HCT116 (cell line): ENCODE data around the gene FLVCR2. TPM values are rescaled to one million over a fixed set of nuclear protein-coding genes. Genes with fewer than 3 reads are reported as not detected.

Experiments
- ATAC-seq: fragments of 200-7000 bp; cut with Tn5 transposase; 2 replicates; pipeline ENCODE4 v1.9.1; 2020; ENCODE audit warnings: mild to moderate bottlenecking, moderate library complexity
- BruUV-seq: library from RNA; stranded (reverse); fragments of 400-500 nt; replicated peaks from 2 replicates; lab custom pipeline; 2021; lab: Mats Ljungman, UMichigan
- CTCF ChIA-PET: fragments of 300-600 bp; sonication (Branson Sonifier 250); formaldehyde crosslinking; loops from one replicate; lab custom pipeline; 2021; ENCODE audit warnings: antibody characterized with exemption; lab: Charles Lee
- POLR2A ChIA-PET: fragments of 300-600, 350-600 bp; sonication (Branson Sonifier 250); formaldehyde crosslinking; loops from one replicate; lab custom pipeline; 2021; ENCODE audit warnings: antibody characterized with exemption; lab: Charles Lee
- RAD21 ChIA-PET, 2 experiments: fragments of 300-600 bp; sonication (Branson Sonifier 250); formaldehyde crosslinking; loops; one replicate each; lab custom pipeline; 2023; ENCODE audit warnings: low total read pairs in 2 of 2; ENCODE audit not compliant: uncharacterized antibody in 2 of 2, unreplicated experiment in 2 of 2, low non-redundant PET in 1 of 2; lab: Charles Lee
- DNase-seq: peaks from one replicate; pipeline ENCODE4 v3.0.0-alpha.2; 2010; ENCODE audit warnings: low read depth, low spot score
- H2AFZ ChIP-seq: fragments of 200-600 bp; shearing (Covaris generic), sonication (generic); 2 replicates; pipeline ENCODE4 v1.6.1; 2017; ENCODE audit warnings: low read depth, mixed run types, mixed read lengths, antibody characterized with exemption, low read length; ENCODE audit not compliant: poor library complexity, severe bottlenecking
- H3K27ac ChIP-seq: 2 replicates; pipeline ENCODE4 v1.5.1; 2012; ENCODE audit warnings: low read depth, low read length
- H3K27me3 ChIP-seq: fragments of 200-600 bp; sonication (generic); 2 replicates; pipeline ENCODE4 v1.6.1; 2016; ENCODE audit warnings: mixed run types, low read length, mixed read lengths; ENCODE audit not compliant: insufficient read depth
- H3K36me3 ChIP-seq, 2 experiments: fragments of 200-500 bp in 1 of 2; fragments of 200-600 bp in 1 of 2; sonication (Bioruptor generic) in 1 of 2; sonication (generic) in 1 of 2; 2 replicates each; pipeline versions ENCODE4 v1.5.1 to v1.6.1; 2014 to 2016; ENCODE audit warnings: low read length in 2 of 2, inconsistent platforms in 1 of 2, mixed read lengths in 1 of 2, mixed run types in 1 of 2; ENCODE audit not compliant: insufficient read depth in 2 of 2, control insufficient read depth in 1 of 2
- H3K4me1 ChIP-seq, 2 experiments: fragments of 200-600 bp in 1 of 2; sonication (generic) in 1 of 2; 2 replicates each; pipeline versions ENCODE4 v1.5.1 to v1.6.1; 2012 to 2017; ENCODE audit warnings: low read length in 2 of 2, inconsistent platforms in 1 of 2, mild to moderate bottlenecking in 1 of 2, mixed read lengths in 1 of 2, mixed run types in 1 of 2, moderate library complexity in 1 of 2; ENCODE audit not compliant: insufficient read depth in 2 of 2, control insufficient read depth in 1 of 2
- H3K4me2 ChIP-seq: fragments of 200-600 bp; sonication (generic); 2 replicates; pipeline ENCODE4 v1.6.1; 2017; ENCODE audit warnings: mixed run types, low read length, mixed read lengths
- H3K4me3 ChIP-seq, 2 experiments: fragments of 200-600 bp in 1 of 2; sonication (generic) in 1 of 2; replicated peaks in 1 of 2; 2 replicates each; pipeline ENCODE4 v1.5.1; 2011 to 2016; ENCODE audit warnings: low read length in 2 of 2, control low read depth in 1 of 2, low read depth in 1 of 2, mild to moderate bottlenecking in 1 of 2, mixed read lengths in 1 of 2, mixed run types in 1 of 2
- H3K79me2 ChIP-seq: fragments of 200-600 bp; sonication (generic); 2 replicates; pipeline ENCODE4 v1.6.1; 2017; ENCODE audit warnings: mild to moderate bottlenecking, mixed run types, low read length, moderate library complexity, mixed read lengths; ENCODE audit not compliant: insufficient read depth
- H3K9ac ChIP-seq: fragments of 200-600 bp; sonication (generic); 2 replicates; pipeline ENCODE4 v1.6.1; 2016; ENCODE audit warnings: low read length, mixed read lengths
- H3K9me2 ChIP-seq: fragments of 200-600 bp; sonication (generic), shearing (Covaris generic); 2 replicates; pipeline ENCODE4 v1.6.1; 2017; ENCODE audit warnings: mixed run types, mild to moderate bottlenecking, moderate library complexity; ENCODE audit not compliant: insufficient read depth
- H3K9me3 ChIP-seq, 2 experiments: fragments of 200-500 bp in 1 of 2; fragments of 200-600 bp in 1 of 2; sonication (Bioruptor generic) in 1 of 2; sonication (generic) in 1 of 2; 2 replicates each; pipeline ENCODE4 v1.6.1; 2014 to 2017; ENCODE audit warnings: low read length in 2 of 2, mixed read lengths in 2 of 2, inconsistent platforms in 1 of 2, low read depth in 1 of 2, mild to moderate bottlenecking in 1 of 2, mixed run types in 1 of 2, moderate library complexity in 1 of 2; ENCODE audit not compliant: control insufficient read depth in 1 of 2, insufficient read depth in 1 of 2
- H4K20me1 ChIP-seq: fragments of 200-600 bp; sonication (generic), shearing (Covaris generic); 2 replicates; pipeline ENCODE4 v1.6.1; 2017; ENCODE audit warnings: mixed run types, mild to moderate bottlenecking, moderate library complexity; ENCODE audit not compliant: insufficient read depth
- CBX3 ChIP-seq: IDR thresholded peaks from 2 replicates; pipeline ENCODE4 v1.6.1; 2012; ENCODE audit warnings: low read depth
- ELF1 ChIP-seq: IDR thresholded peaks from 2 replicates; pipeline ENCODE4 v1.6.1; 2012; ENCODE audit warnings: low read depth, borderline replicate concordance
- EZH2 ChIP-seq: fragments of 200-600 bp; sonication (generic); IDR thresholded peaks from 2 replicates; pipeline ENCODE4 v1.6.1; 2017; ENCODE audit warnings: antibody characterized with exemption, mixed run types
- POLR2A ChIP-seq: IDR thresholded peaks from 2 replicates; pipeline ENCODE4 v1.7.0; 2011; ENCODE audit warnings: borderline replicate concordance; ENCODE audit not compliant: insufficient read depth, insufficient read length; ENCODE audit errors: extremely low read depth
- POLR2AphosphoS5 ChIP-seq: IDR thresholded peaks from 2 replicates; pipeline ENCODE4 v1.6.1; 2011; ENCODE audit warnings: mild to moderate bottlenecking, low read depth, low read length, moderate library complexity
- RAD21 ChIP-seq: IDR thresholded peaks from 2 replicates; pipeline ENCODE4 v1.6.1; 2012; ENCODE audit warnings: low read depth, mild to moderate bottlenecking
- SIN3A ChIP-seq: IDR thresholded peaks from 2 replicates; pipeline ENCODE4 v1.6.1; 2012; ENCODE audit warnings: low read depth
- SP1 ChIP-seq: IDR thresholded peaks from 2 replicates; pipeline ENCODE4 v1.6.1; 2012; ENCODE audit warnings: low read depth
- TCF7L2 ChIP-seq: IDR thresholded peaks from 2 replicates; pipeline ENCODE4 v1.7.0; 2011; ENCODE audit warnings: borderline replicate concordance, inconsistent platforms; ENCODE audit not compliant: insufficient read depth, insufficient read length; ENCODE audit errors: extremely low read depth
- YY1 ChIP-seq: IDR thresholded peaks from 2 replicates; pipeline ENCODE4 v1.6.1; 2011; ENCODE audit warnings: low read length, low read depth, moderate library complexity, mild to moderate bottlenecking; ENCODE audit not compliant: insufficient replicate concordance; ENCODE audit errors: extremely low read depth
- intact Hi-C: fragments of 100-400 bp; cut with micrococcal nuclease; formaldehyde crosslinking; loops from 2 replicates; pipeline ENCODE4 v1.10.0; 2022
- total RNA-seq: library from RNA; stranded (reverse); gene quantifications from one replicate; pipeline ENCODE4 v1.2.1, GENCODE V29; 2021; ENCODE audit not compliant: unreplicated experiment
- TF ChIP-seq, protein P1 (sequence below), 3 experiments: fragments of 200-600 bp in 1 of 3; sonication (generic) in 1 of 3; IDR thresholded peaks in 2 of 3; conservative IDR thresholded peaks in 1 of 3; 2 replicates each; pipeline ENCODE4 v1.5.1; 2012 to 2017; ENCODE audit warnings: low read depth in 2 of 3, low read length in 2 of 3, antibody characterized with exemption in 1 of 3, borderline replicate concordance in 1 of 3, control low read depth in 1 of 3, mild to moderate bottlenecking in 1 of 3, mixed read lengths in 1 of 3, mixed run types in 1 of 3, moderate library complexity in 1 of 3; ENCODE audit not compliant: insufficient read depth in 1 of 3
- TF ChIP-seq, protein P2 (sequence below): IDR thresholded peaks from 2 replicates; pipeline ENCODE4 v1.6.1; 2012
- TF ChIP-seq, protein P3 (sequence below): IDR thresholded peaks from 2 replicates; pipeline ENCODE4 v1.6.1; 2012; ENCODE audit warnings: low read depth

Gene FLVCR2
- total RNA-seq, 1 experiment from 2014 or later: 0.84 TPM

DNA sequence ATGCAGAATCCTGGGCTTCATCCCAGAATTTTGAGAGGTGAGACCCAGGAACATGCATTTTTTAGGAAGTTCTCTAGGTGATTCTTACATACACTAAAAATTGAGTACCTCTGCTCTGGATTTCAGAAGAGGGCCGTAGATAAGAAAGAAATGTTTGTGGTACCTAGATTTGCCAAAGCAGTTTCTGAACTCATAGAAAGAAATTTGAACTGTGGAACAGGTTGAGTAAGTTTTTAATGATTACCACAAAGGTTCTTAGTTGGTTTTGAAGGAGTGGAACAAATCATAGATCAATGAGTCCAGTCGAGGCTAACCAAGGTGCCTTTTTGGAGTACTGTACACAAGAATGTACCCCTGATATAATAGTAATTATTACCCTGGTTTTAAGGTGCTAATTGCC is 107.5 kb downstream of the FLVCR2 start (continued):
- TF ChIP-seq, protein P1, sequence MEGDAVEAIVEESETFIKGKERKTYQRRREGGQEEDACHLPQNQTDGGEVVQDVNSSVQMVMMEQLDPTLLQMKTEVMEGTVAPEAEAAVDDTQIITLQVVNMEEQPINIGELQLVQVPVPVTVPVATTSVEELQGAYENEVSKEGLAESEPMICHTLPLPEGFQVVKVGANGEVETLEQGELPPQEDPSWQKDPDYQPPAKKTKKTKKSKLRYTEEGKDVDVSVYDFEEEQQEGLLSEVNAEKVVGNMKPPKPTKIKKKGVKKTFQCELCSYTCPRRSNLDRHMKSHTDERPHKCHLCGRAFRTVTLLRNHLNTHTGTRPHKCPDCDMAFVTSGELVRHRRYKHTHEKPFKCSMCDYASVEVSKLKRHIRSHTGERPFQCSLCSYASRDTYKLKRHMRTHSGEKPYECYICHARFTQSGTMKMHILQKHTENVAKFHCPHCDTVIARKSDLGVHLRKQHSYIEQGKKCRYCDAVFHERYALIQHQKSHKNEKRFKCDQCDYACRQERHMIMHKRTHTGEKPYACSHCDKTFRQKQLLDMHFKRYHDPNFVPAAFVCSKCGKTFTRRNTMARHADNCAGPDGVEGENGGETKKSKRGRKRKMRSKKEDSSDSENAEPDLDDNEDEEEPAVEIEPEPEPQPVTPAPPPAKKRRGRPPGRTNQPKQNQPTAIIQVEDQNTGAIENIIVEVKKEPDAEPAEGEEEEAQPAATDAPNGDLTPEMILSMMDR (IDR thresholded peaks at IDR 0.05 in 2 of 3, conservative IDR thresholded peaks at IDR 0.05 in 1 of 3; ENCODE audit: borderline replicate concordance in 1 of 3, insufficient read depth in 1 of 3, low read depth in 2 of 3, low read length in 2 of 3): no peak
- TF ChIP-seq, all 23 proteins: peak for 0

DNA sequence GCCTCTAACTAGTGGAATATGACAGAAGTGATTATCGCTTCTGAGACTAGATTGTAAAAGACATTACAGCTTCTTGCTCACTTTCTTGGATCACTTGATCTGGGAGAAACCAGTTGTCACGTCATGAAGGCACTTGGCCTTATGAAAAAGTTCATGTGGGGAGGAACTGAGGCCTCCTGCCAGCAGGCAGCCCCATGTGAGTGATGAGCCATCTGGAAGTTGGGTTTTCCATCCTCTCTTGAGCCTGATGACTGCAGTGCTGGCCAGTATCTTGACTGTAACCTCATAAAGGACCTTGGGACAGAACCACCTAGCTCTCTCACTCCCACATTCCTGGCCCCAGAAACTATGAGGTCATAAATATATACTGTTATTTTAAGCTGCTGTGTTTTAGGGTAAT is 110.6 kb downstream of the FLVCR2 start:
- Histone ChIP-seq H4K20me1 (no peaks in the 10 kb centered on the region), H2AFZ (no peak overlapping the region), H3K4me1 (no peaks in the 10 kb centered on the region), H3K36me3 (peaks cover 3 to 27% of the 10 kb centered on the region in 2 experiments; a peak in 3 of 4 replicates), H3K27ac (no peak overlapping the region), H3K9ac (no peak overlapping the region), H3K4me2 (no peak overlapping the region), H3K4me3 (no peak overlapping the region), H3K79me2 (no peaks in the 10 kb centered on the region), H3K9me2 (no peaks in the 10 kb centered on the region), H3K9me3 (no peaks in the 10 kb centered on the region), H3K27me3 (no peaks in the 10 kb centered on the region)
- ATAC-seq (no peak), DNase-seq (no peak)
- intact Hi-C loops: no loop called here
- ChIA-PET RAD21 (no interaction called here), POLR2A (no interaction called here), CTCF (no interaction called here)
- BruUV-seq: no TSS peak
- TF ChIP-seq POLR2A: no peak
- no peak for TF ChIP-seq SP1

DNA sequence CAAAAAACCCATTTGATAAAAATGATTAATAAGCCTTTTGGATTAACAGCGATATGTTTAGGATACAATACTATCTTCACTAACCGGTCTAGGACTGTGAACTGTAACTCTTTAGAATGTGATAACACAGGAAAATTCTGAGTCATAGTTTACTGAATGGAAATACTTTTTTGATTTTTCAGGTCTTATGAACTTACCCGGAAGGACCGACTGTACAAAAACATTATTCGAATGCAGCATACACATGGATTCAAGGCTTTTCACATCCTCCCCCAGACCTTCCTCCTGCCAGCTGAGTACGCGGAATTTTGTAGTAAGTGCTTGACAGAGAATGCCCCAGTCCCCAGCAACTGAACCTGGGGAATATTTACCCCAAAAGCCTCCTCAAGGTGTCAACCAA is 111.6 kb downstream of the FLVCR2 start:
- H3K36me3 ChIP-seq: peaks cover 3 to 30% of the 10 kb centered on the region in 2 experiments; a peak in 3 of 4 replicates
- H3K27ac ChIP-seq: no peak overlapping the region
- BruUV-seq: no TSS peak
- H2AFZ ChIP-seq: no peak overlapping the region
- no peak overlapping the region for H3K4me3 ChIP-seq
- H3K9ac ChIP-seq: no peak overlapping the region
- H4K20me1 ChIP-seq: no peaks in the 10 kb centered on the region
- H3K9me3 ChIP-seq: no peaks in the 10 kb centered on the region
- intact Hi-C loops: no loop called here
- ChIA-PET RAD21 (no interaction called here), CTCF (no interaction called here), POLR2A (interaction anchor here (0.8 kb wide), 1 partner anchor 19 kb away, joined by 3 read pairs; no protein-coding TSS in a partner anchor)
- DNase-seq (no peak), ATAC-seq (no peak)
- H3K79me2 ChIP-seq: no peaks in the 10 kb centered on the region
- no peaks in the 10 kb centered on the region for H3K4me1 ChIP-seq
- no peaks in the 10 kb centered on the region for H3K9me2 ChIP-seq
- no peak overlapping the region for H3K4me2 ChIP-seq
- no peaks in the 10 kb centered on the region for H3K27me3 ChIP-seq
- TF ChIP-seq, protein P2, sequence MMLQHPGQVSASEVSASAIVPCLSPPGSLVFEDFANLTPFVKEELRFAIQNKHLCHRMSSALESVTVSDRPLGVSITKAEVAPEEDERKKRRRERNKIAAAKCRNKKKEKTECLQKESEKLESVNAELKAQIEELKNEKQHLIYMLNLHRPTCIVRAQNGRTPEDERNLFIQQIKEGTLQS: no peak
- TF ChIP-seq EZH2 (no peak), ELF1 (no peak), TCF7L2 (no peak), SIN3A (no peak), SP1 (no peak), POLR2AphosphoS5 (no peak), YY1 (no peak), CBX3 (no peak), RAD21 (no peak)
- TF ChIP-seq, protein P3, sequence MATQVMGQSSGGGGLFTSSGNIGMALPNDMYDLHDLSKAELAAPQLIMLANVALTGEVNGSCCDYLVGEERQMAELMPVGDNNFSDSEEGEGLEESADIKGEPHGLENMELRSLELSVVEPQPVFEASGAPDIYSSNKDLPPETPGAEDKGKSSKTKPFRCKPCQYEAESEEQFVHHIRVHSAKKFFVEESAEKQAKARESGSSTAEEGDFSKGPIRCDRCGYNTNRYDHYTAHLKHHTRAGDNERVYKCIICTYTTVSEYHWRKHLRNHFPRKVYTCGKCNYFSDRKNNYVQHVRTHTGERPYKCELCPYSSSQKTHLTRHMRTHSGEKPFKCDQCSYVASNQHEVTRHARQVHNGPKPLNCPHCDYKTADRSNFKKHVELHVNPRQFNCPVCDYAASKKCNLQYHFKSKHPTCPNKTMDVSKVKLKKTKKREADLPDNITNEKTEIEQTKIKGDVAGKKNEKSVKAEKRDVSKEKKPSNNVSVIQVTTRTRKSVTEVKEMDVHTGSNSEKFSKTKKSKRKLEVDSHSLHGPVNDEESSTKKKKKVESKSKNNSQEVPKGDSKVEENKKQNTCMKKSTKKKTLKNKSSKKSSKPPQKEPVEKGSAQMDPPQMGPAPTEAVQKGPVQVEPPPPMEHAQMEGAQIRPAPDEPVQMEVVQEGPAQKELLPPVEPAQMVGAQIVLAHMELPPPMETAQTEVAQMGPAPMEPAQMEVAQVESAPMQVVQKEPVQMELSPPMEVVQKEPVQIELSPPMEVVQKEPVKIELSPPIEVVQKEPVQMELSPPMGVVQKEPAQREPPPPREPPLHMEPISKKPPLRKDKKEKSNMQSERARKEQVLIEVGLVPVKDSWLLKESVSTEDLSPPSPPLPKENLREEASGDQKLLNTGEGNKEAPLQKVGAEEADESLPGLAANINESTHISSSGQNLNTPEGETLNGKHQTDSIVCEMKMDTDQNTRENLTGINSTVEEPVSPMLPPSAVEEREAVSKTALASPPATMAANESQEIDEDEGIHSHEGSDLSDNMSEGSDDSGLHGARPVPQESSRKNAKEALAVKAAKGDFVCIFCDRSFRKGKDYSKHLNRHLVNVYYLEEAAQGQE: no peak
